GM23338 (cell line): ENCODE data around the gene GNPTG. TPM values are rescaled to one million over a fixed set of nuclear protein-coding genes. Genes with fewer than 3 reads are reported as not detected.

ENCODE experiments used
- ATAC-seq: fragments of 200-7000 bp; cut with Tn5 transposase; 3 replicates; pipeline ENCODE4 v1.9.1; 2020
- DNase-seq: peaks from one replicate; pipeline ENCODE4 v3.0.0-alpha.2; 2015; ENCODE audit warnings: low spot score
- H2AFZ ChIP-seq: fragments of 200-600 bp; sonication (generic); 2 replicates; pipeline ENCODE4 v1.8.0; 2016; ENCODE audit warnings: antibody characterized with exemption, mild to moderate bottlenecking, moderate library complexity
- H3F3A ChIP-seq: fragments of 200-600 bp; sonication (generic); replicated peaks from 2 replicates; pipeline ENCODE4 v1.8.0; 2017; ENCODE audit warnings: antibody characterized with exemption, mixed run types, low read depth
- H3K27ac ChIP-seq: fragments of 200-600 bp; sonication (generic); 2 replicates; pipeline ENCODE4 v1.6.1; 2016; ENCODE audit warnings: low read depth
- H3K27me3 ChIP-seq: fragments of 200-600 bp; sonication (generic); 2 replicates; pipeline ENCODE4 v1.8.0; 2016; ENCODE audit warnings: mild to moderate bottlenecking, mixed run types, moderate library complexity; ENCODE audit not compliant: insufficient read depth
- H3K36me3 ChIP-seq: fragments of 200-600 bp; sonication (generic); 2 replicates; pipeline ENCODE4 v1.8.0; 2016; ENCODE audit warnings: mild to moderate bottlenecking; ENCODE audit not compliant: insufficient read depth
- H3K4me1 ChIP-seq: fragments of 200-600 bp; sonication (generic); 2 replicates; pipeline ENCODE4 v1.8.0; 2016; ENCODE audit warnings: mild to moderate bottlenecking, moderate library complexity; ENCODE audit not compliant: insufficient read depth
- H3K4me2 ChIP-seq: fragments of 200-600 bp; sonication (generic); 2 replicates; pipeline ENCODE4 v1.7.1; 2017; ENCODE audit warnings: mixed run types
- H3K4me3 ChIP-seq: fragments of 200-600 bp; sonication (generic); 2 replicates; pipeline ENCODE4 v1.6.1; 2016; ENCODE audit warnings: mixed run types
- H3K79me2 ChIP-seq: fragments of 200-600 bp; sonication (generic); replicated peaks from 2 replicates; pipeline ENCODE4 v1.8.0; 2017; ENCODE audit warnings: mild to moderate bottlenecking; ENCODE audit not compliant: insufficient read depth
- H3K9me2 ChIP-seq: fragments of 200-600 bp; sonication (generic); 2 replicates; pipeline ENCODE4 v1.8.0; 2017; ENCODE audit not compliant: insufficient read depth
- H4K20me1 ChIP-seq: fragments of 200-600 bp; sonication (generic); replicated peaks from 2 replicates; pipeline ENCODE4 v1.8.0; 2017; ENCODE audit warnings: mild to moderate bottlenecking; ENCODE audit not compliant: insufficient read depth
- H3K27ac Mint-ChIP-seq: 2 replicates; pipeline ENCODE4 v1.8.0; 2020; ENCODE audit warnings: inconsistent platforms, mild to moderate bottlenecking, moderate library complexity, mixed read lengths
- H3K27me3 Mint-ChIP-seq: 3 replicates; pipeline ENCODE4 v1.8.0; 2022; ENCODE audit warnings: low read depth, mild to moderate bottlenecking, moderate library complexity, mixed read lengths, inconsistent platforms; ENCODE audit not compliant: insufficient read depth, poor library complexity
- H3K36me3 Mint-ChIP-seq: 3 replicates; pipeline ENCODE4 v1.8.0; 2021; ENCODE audit warnings: low read depth, mild to moderate bottlenecking, inconsistent platforms, moderate library complexity, mixed read lengths
- H3K4me1 Mint-ChIP-seq: 3 replicates; pipeline ENCODE4 v1.8.0; 2020; ENCODE audit warnings: mild to moderate bottlenecking, inconsistent platforms, mixed read lengths
- H3K4me3 Mint-ChIP-seq: 3 replicates; pipeline ENCODE4 v1.8.0; 2021; ENCODE audit warnings: moderate library complexity, mild to moderate bottlenecking, inconsistent platforms, mixed read lengths
- H3K9me3 Mint-ChIP-seq: 3 replicates; pipeline ENCODE4 v1.8.0; 2020; ENCODE audit warnings: moderate library complexity, mild to moderate bottlenecking, inconsistent platforms, mixed read lengths
- CREB1 ChIP-seq: fragments of 250-450 bp; sonication (Bioruptor Pico); IDR thresholded peaks from 2 replicates; pipeline ENCODE4 v1.5.0; 2020; ENCODE audit warnings: low read depth, mild to moderate bottlenecking, moderate library complexity
- CTCF ChIP-seq, 2 experiments: fragments of 200-600 bp in 1 of 2; sonication (generic) in 1 of 2; conservative IDR thresholded peaks; 2 replicates each; pipeline versions ENCODE4 v1.5.1 to v1.6.1; 2016 to 2017; ENCODE audit warnings: antibody characterized with exemption in 2 of 2, low read depth in 2 of 2, mild to moderate bottlenecking in 2 of 2, moderate library complexity in 1 of 2
- ETS1 ChIP-seq: IDR thresholded peaks from 2 replicates; pipeline ENCODE4 v1.6.1; 2016; ENCODE audit warnings: antibody characterized with exemption
- EZH2 ChIP-seq: fragments of 200-600 bp; sonication (generic); IDR thresholded peaks from one replicate; pipeline ENCODE4 v1.8.0; 2017; ENCODE audit warnings: antibody characterized with exemption, mild to moderate bottlenecking, low read depth; ENCODE audit not compliant: unreplicated experiment
- EZH2phosphoT487 ChIP-seq: fragments of 200-600 bp; sonication (generic); IDR thresholded peaks from one replicate; pipeline ENCODE4 v1.8.1; 2018; ENCODE audit warnings: antibody characterized with exemption; ENCODE audit not compliant: unreplicated experiment
- JUNB ChIP-seq: IDR thresholded peaks from one replicate; pipeline ENCODE4 v1.6.1; 2016; ENCODE audit warnings: antibody characterized with exemption; ENCODE audit not compliant: unreplicated experiment
- NANOG ChIP-seq: IDR thresholded peaks from 2 replicates; pipeline ENCODE4 v1.6.1; 2016; ENCODE audit warnings: antibody characterized with exemption, borderline replicate concordance
- POLR2AphosphoS5 ChIP-seq: IDR thresholded peaks from 2 replicates; pipeline ENCODE4 v1.6.1; 2016; ENCODE audit warnings: antibody characterized with exemption, low read depth
- REST ChIP-seq: IDR thresholded peaks from one replicate; pipeline ENCODE4 v1.6.1; 2018; ENCODE audit warnings: antibody characterized with exemption; ENCODE audit not compliant: unreplicated experiment
- STAT1 ChIP-seq: IDR thresholded peaks from one replicate; pipeline ENCODE4 v1.6.1; 2016; ENCODE audit warnings: antibody characterized with exemption; ENCODE audit not compliant: unreplicated experiment
- ZNF331 ChIP-seq: fragments of 250-450 bp; sonication (Bioruptor Pico); IDR thresholded peaks from 2 replicates; pipeline ENCODE4 v1.5.0; 2020; ENCODE audit warnings: low read depth, mild to moderate bottlenecking, moderate library complexity
- polyA plus RNA-seq: library from polyadenylated mRNA; unstranded; fragments of >200 nt; fragmentation: Nextera tagmentation; extraction: Ambion mirVana; gene quantifications from 2 replicates; pipeline ENCODE4 v1.2.1, GENCODE V29; 2016
- total RNA-seq: library from RNA; depleted of rRNA; stranded (reverse); fragments of >200 nt; shearing (Covaris generic); gene quantifications from 2 replicates; pipeline ENCODE4 v1.2.3, GENCODE V29; 2014

GNPTG gene
- total and polyA plus RNA-seq, 2 experiments from 2014 or later: 23.3 to 41.0 TPM

GRCh38 chr16:1347286-1347855 is 4.4 kb upstream of the GNPTG start (continued):
- TF ChIP-seq REST: no peak
- no peak for TF ChIP-seq CREB1 (CRISPR knock-in tag)
- TF ChIP-seq ETS1: no peak
- no peak for TF ChIP-seq EZH2phosphoT487
- no peak for TF ChIP-seq NANOG
- no peak for TF ChIP-seq JUNB
- TF ChIP-seq ZNF331: no peak
- no peak for TF ChIP-seq POLR2AphosphoS5

GRCh38 chr16:1347962-1348361 is 3.8 kb upstream of the GNPTG start:
- Mint-ChIP-seq H3K27me3 (peaks cover 33% of the 10 kb centered on the region), H3K9me3 (peaks cover 3% of the 10 kb centered on the region), H3K27ac (no peak overlapping the region), H3K36me3 (peaks cover 4% of the 10 kb centered on the region; the same call in 2 of the 3 replicates), H3K4me3 (no peak overlapping the region), H3K4me1 (peaks cover 11% of the 10 kb centered on the region)
- Histone ChIP-seq H3K79me2 (peaks cover 13% of the 10 kb centered on the region), H3K4me1 (peaks cover 7% of the 10 kb centered on the region), H3K4me2 (no peak overlapping the region), H3K27ac (no peak overlapping the region), H3K27me3 (no peaks in the 10 kb centered on the region), H2AFZ (no peak overlapping the region), H3F3A (no peaks in the 10 kb centered on the region; the same call in 1 of the 2 replicates), H3K36me3 (no peaks in the 10 kb centered on the region; the same call in 1 of the 2 replicates), H4K20me1 (peaks cover 4% of the 10 kb centered on the region; the same call in 1 of the 2 replicates), H3K4me3 (no peak overlapping the region), H3K9me2 (no peaks in the 10 kb centered on the region)
- DNase-seq: no peak
- ATAC-seq: no peak
- TF ChIP-seq EZH2 (no peak), EZH2phosphoT487 (no peak), POLR2AphosphoS5 (no peak), STAT1 (no peak), CTCF (conservative IDR thresholded peaks at IDR 0.05; ENCODE audit: low read depth in 2 of 2) (no peak), NANOG (no peak), REST (no peak)
